Measurements from ENCODE around the gene HDDC2. TPM values are rescaled to one million over a fixed set of nuclear protein-coding genes. Genes with fewer than 3 reads are reported as not detected.

Gene HDDC2
- total RNA-seq, 1 experiment from 2014 or later, result 95.6 TPM

- H3K4me3 ChIP-seq (replicated peaks in 1 of 2; ENCODE audit: low read depth in 1 of 2, low read length in 2 of 2), result no peak overlapping the region
- H3K9me2 ChIP-seq (ENCODE audit: insufficient read depth), result no peaks in the 10 kb centered on the region
- no peak overlapping the region for H3K4me2 ChIP-seq (ENCODE audit: low read length)
- ChIA-PET POLR2A (no interaction called here), RAD21 (ENCODE audit: low non-redundant PET in 1 of 2, low total read pairs in 2 of 2, uncharacterized antibody in 2 of 2, unreplicated experiment in 2 of 2) (no interaction called here), CTCF (no interaction called here)
- ATAC-seq (no peak), DNase-seq (ENCODE audit: low read depth, low spot score) (no peak)
- H3K9me3 ChIP-seq (ENCODE audit: control insufficient read depth in 1 of 2, insufficient read depth in 1 of 2, low read depth in 1 of 2, low read length in 2 of 2), result no peaks in the 10 kb centered on the region
- no peak overlapping the region for H3K27ac ChIP-seq (ENCODE audit: low read depth, low read length)
- no peaks in the 10 kb centered on the region for H3K79me2 ChIP-seq (ENCODE audit: insufficient read depth, low read length)
- no peaks in the 10 kb centered on the region for H3K27me3 ChIP-seq (ENCODE audit: insufficient read depth, low read length)
- H2AFZ ChIP-seq (ENCODE audit: low read depth, low read length, poor library complexity, severe bottlenecking), result no peak overlapping the region
- intact Hi-C loops (cut with micrococcal nuclease), result no loop called here
- no peak overlapping the region for H3K9ac ChIP-seq (ENCODE audit: low read length)
- TF ChIP-seq ZFX (IDR thresholded peaks at IDR 0.05), result no peak
- no peak for TF ChIP-seq ATF3 (IDR thresholded peaks at IDR 0.05)
- no peak for TF ChIP-seq EZH2phosphoT487 (IDR thresholded peaks at IDR 0.05; ENCODE audit: borderline replicate concordance)
- TF ChIP-seq YY1 (IDR thresholded peaks at IDR 0.05; ENCODE audit: extremely low read depth, insufficient replicate concordance, low read depth, low read length), result no peak
- no peak for TF ChIP-seq CBX3 (IDR thresholded peaks at IDR 0.05; ENCODE audit: low read depth)
- no peak for TF ChIP-seq REST (IDR thresholded peaks at IDR 0.05; ENCODE audit: low read depth)
- no peak for TF ChIP-seq SIN3A (IDR thresholded peaks at IDR 0.05; ENCODE audit: low read depth)
- peaks cover 2 to 9% of the 10 kb centered on the region in 2 experiments; a peak in 1 of 4 replicates for H3K36me3 ChIP-seq (ENCODE audit: control insufficient read depth in 1 of 2, insufficient read depth in 2 of 2, low read length in 2 of 2)
- H3K4me1 ChIP-seq (ENCODE audit: control insufficient read depth in 1 of 2, insufficient read depth in 2 of 2, low read length in 2 of 2), result peaks cover 0 to 14% of the 10 kb centered on the region in 2 experiments; a peak in 1 of 4 replicates
- BruUV-seq (replicated peaks), result no TSS peak
- H4K20me1 ChIP-seq (ENCODE audit: insufficient read depth), result no peaks in the 10 kb centered on the region
Observed at GRCh38 chr6:125269328-125269985, 32.3 kb downstream of the HDDC2 start.

All from HCT116 (cell line).